HG02884 (cell line): Measurements from ENCODE around the gene HOPX.
"Not testable (repeated sequence)": the region's sequence is repeated elsewhere in the genome, so short reads cannot be mapped to it uniquely, and the experiment has no call there.

ENCODE experiments used
- ATAC-seq: cut with Tn5 transposase; IDR thresholded peaks from one replicate; pipeline ENCODE4 v1.9.1; 2021; ENCODE audit warnings: mild to moderate bottlenecking, moderate library complexity; ENCODE audit not compliant: unreplicated experiment

HOPX gene

DNA sequence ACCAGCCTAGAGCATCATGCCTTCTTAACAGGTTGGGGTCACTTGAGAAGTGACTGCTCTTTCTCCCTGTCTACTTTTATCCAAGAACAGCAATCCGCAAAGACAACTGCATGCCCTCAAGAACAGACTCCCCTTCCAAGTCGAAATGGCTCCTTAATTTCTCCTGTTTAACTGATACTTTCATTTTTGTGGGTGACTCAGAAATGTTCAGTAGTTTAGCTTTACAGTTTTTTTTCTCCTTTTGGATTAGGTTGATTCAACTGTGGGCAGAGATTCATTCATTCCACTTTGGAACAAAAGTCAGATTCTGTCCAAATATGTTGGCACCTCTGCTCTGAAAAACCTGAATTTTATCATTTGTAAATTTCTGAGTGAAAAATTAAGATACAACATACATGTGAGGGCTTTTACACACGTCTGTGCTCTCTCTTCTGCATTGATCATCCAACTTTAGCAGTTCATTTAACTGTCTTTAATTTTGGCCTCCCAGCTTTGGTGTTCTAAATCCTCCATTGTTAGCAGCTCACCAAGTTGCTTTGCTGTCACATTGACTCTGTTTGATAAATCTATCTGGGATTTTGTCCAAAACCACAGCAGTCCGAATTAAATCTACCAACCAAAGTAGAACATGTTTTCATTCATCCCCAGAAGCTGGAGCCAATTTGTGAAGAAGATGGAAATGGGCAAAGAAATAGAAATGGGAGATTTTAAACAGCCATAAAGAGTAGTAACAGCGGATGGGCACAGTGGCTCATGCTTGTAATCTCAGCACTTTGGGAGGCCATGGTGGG is 50.0 kb downstream of the HOPX start:
- ATAC-seq = no peak

- no peak for ATAC-seq
These were observed 52.5 kb downstream of the HOPX start for GRCh38 chr4:56628592-56628991.

DNA sequence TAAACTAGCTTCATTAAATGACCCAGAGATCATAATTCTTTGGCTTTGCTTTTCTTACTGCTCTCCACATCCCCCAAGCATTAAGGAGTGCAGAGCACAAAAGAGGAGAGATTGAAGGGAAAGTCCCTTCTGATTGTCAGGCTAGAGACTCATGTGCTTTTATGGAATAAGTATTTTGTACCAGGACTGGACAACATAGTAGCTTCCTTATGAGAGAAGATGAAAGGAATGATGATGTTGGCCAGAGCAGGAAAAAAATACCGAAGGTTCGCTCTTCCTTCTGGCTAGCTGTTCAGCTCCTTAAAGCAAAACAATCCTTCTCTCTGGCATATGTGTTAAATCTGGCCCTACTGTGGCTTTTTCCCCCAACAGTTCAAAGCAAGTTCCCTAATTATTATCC is 53.1 kb downstream of the HOPX start:
- no peak for ATAC-seq

- no peak for ATAC-seq
These were observed 53.7 kb downstream of the HOPX start for GRCh38 chr4:56627375-56627774.

GRCh38 chr4:56626963-56627362 is 54.1 kb downstream of the HOPX start:
- ATAC-seq = no peak

GRCh38 chr4:56626420-56626819 is 54.7 kb downstream of the HOPX start:
- ATAC-seq = no peak

- no peak for ATAC-seq
These were observed 58.9 kb downstream of the HOPX start for GRCh38 chr4:56622176-56622575.

DNA sequence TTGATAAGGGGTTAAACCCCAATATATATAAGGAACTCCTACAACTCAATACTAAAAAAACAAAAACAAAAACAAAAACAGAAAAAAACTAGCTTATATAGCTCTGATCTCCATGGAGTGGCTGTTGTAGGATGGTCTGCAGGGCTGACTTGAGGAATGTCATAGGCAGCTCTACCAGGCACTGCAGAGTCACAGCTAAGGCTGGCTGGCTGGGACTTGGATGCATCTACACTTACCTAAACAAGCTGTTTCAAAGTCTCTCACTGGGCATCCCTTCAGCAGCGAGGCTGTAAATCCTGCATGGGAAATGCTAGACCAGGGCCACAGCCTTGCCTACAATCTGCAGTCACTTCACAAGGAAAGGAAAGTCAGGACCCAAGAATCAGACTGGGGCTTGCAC is 61.3 kb downstream of the HOPX start:
- no peak for ATAC-seq

- ATAC-seq = peak; percentile 74
These were observed 61.9 kb downstream of the HOPX start for GRCh38 chr4:56619160-56619559.

DNA sequence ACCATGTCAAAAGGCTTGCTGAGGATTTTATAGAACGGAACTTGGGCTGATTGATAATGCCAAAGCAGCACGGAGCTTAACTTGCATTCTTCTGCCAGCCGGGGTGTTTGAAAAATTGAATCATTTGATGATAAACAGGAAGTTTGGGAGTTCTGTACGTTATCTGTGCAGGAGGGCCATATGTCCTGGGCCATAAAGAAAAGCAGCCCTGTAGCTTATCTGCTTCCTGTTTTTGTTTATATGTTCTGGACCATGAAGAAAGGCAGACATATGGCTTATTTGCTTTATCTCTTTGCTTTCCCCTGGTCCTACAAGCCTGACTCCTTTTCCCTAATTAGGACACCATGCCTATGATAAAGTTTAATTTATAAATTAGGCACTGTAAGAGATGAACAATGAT is 62.4 kb downstream of the HOPX start:
- no peak for ATAC-seq

- no peak for ATAC-seq
These were observed 67.8 kb downstream of the HOPX start for GRCh38 chr4:56613101-56613862.

DNA sequence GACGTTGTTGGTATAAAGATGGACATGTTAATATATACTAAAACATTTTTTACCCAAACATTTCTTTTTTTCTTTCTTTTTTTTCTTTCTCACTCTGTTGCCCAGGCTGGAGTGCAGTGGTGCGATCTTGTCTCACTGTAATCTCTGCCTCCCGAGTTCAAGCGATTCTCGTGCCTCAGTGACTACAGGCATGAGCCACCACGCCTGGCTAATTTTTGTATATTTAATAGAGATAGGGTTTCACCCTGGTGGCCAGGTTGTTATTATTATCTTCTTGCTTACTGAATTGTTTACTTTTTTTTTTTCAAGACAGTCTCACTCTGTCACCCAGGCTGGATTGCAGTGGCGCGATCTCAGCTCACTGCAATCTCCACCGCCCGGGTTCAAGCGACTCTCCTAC is 68.8 kb downstream of the HOPX start:
- no peak for ATAC-seq

DNA sequence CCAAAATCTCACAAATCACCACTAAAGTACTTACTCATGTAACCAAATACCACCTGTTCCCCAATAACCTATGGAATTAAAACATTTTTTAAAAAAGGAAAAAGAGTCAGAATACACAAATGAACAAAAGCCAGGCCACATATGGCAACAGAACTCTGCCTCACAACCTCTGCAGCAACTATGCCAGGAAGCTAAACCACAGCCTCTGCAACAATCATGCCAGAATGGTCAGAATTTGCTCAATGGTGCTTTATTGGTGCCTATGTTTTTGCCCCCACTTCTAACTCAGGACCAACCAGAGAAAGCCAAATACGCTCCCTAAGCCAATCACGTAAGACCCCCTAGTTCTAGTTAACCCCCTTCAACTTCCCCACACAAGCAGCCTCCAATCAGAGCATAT is 69.6 kb downstream of the HOPX start:
- no peak for ATAC-seq

DNA sequence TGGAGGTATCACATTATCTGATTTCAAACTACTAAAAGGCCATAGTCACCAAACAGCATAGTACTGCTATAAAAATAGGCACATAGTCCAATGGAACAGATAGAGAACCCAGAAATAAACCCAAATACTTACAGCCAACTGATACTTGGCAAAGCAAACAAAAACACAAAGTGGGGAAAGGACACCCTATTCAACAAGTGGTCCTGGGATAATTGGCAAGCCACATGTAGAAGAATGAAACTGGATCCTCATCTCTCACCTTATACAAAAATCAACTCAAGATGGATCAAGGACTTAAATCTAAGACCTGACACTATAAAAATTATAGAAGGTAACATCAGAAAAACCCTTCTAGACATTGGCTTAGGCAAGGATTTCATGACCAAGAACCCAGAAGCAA is 70.9 kb downstream of the HOPX start:
- ATAC-seq = not testable (repeated sequence)

DNA sequence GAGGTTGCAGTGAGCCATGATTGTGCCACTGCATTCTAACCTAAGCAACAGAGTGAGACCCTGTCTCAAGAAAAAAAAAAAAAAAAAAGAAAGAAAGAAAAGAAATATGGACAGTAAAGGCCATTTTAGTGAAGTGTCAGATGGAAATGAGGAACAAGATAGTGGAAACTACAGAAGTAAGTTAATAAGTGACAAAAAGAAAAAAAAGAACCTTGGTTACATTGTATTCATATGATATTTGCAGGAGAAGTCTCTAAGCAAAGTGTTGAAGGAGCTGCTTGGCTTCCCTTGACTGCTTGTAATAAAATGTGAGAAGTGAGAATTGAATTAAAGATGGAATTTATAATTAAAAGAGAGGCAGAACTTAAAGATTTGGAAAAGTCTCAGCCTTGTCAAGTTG is 73.2 kb downstream of the HOPX start:
- ATAC-seq = no peak

- no peak for ATAC-seq
These were observed 74.7 kb downstream of the HOPX start for GRCh38 chr4:56606385-56606784.

- ATAC-seq = not testable (repeated sequence)
These were observed 75.6 kb downstream of the HOPX start for GRCh38 chr4:56605464-56605863.

DNA sequence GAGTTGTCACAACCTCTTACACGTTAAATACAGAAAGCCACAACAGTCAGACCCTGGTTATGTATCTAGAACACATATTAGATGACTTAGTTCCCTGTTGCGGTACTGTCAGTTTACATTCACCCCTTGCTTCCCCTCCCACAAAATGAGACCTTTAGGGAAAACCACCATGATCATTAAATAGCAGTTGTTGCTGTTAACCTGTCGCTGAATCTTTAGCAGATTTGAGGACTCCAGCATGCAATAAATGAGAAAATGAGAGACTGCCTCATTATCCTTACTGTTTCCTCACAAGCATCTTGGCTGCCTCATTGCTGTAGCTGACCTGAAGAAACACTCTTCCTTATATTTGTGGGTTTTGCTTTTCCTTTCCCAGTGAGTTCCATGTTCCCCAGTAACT is 77.8 kb downstream of the HOPX start:
- ATAC-seq = no peak
